NOMO-1 treated with DMSO at 0.1 percent for 48 hours (cell line): ENCODE measurements around the gene ZCCHC13.
"Not testable (repeated sequence)": the region's sequence is repeated elsewhere in the genome, so short reads cannot be mapped to it uniquely, and the experiment has no call there.

Experiments used
- DNase-seq: peaks from one replicate; lab custom pipeline; 2025; ENCODE audit not compliant: unreplicated experiment; lab: John Stamatoyannopoulos, UW

Gene ZCCHC13

GRCh38 chrX:74304016-74304415, at the start of gene ZCCHC13:
Gene ZCCHC13, plus strand, starts transcription at chrX:74304180. Its CDS starts 87 bp downstream, at chrX:74304267.
- DNase-seq = no peak

DNA sequence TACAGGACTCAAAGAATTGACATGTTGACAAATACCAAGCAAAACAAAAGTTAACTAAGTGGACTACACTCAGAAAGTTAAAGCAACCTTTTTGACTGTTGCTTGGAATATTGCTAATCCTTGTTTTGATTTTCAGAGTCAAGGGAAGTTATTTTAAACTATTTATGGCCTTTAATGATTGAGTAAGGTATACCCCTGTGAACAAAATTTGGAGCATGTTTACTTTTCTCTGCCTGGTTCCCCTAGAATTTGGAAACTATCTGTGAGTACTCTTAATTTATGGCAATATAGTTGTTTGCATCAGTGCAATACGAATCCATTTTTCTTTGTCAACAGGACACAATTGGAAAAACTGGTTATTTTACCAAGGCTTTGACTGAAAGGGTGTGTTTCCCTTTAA, 45.9 kb upstream of the ZCCHC13 start:
- DNase-seq = not testable (repeated sequence)

DNA sequence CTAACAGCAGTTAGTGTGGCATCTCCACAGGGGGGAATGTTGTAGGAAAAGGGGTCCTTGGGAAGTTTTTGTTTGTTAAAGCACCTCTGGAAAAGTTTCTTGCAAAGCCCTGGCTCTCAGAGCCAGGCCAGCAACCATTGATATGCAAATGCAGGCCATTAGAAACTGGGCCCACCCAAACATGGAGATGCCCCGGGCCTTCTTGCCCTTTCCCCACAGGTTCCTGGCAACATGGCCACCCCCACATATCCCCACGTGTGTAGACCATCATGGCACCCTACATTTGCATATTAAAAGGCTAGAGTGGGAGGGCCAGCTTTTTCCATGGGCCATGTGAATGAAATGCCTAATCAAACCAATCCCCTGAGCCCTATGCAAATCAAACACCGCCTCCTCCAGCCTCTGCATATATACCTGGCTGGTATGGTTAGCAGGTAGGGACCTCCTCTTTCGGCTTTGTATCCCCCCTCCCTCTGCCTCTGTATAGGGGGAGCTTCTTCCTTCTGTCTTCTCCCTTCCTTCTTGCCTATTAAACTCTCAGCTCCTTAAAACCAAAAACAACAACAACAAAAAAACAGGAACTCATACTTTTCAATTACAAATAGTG, 44.0 kb upstream of the ZCCHC13 start:
- DNase-seq = no peak

DNA sequence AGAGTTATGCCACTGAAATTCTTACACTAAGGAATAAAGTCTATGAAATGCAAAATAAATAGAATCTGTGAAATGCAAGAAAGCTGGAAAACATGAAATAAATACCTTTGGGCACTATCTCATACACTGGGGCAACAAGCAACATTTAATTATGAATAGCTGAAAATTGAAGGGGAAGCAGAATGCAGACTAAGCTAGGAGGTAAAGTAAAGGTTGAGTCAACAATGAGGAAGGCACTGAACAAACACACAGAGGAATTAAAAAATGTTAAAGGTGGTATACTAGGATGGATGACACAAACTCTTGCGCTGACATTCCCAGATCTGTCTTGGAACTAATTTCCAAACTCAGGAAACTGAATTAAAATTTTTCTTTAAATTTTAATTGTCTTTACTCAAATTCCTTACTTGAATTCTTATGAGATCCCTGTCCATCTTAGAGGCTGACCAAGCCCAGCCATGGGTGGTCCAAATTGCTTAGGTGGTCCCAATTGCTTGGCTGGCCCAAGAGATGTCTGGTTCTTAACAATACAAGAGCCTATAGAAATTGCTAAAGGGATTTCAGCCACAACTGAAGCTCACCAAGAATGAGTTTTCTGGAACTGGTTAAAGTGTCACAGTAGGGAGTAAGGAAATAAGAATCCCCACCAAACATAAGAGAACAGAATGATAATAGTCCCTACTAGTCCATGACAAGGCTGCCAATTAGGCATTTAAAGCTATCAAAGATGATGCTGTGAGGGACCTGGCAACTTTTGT, 41.3 kb upstream of the ZCCHC13 start:
- no peak for DNase-seq

- DNase-seq = no peak
Observed at GRCh38 chrX:74270393-74270792, 33.6 kb upstream of the ZCCHC13 start.

GRCh38 chrX:74272230-74272629, 31.8 kb upstream of the ZCCHC13 start:
- no peak for DNase-seq

- DNase-seq = no peak
Observed at GRCh38 chrX:74274516-74274915, 29.5 kb upstream of the ZCCHC13 start.

DNA sequence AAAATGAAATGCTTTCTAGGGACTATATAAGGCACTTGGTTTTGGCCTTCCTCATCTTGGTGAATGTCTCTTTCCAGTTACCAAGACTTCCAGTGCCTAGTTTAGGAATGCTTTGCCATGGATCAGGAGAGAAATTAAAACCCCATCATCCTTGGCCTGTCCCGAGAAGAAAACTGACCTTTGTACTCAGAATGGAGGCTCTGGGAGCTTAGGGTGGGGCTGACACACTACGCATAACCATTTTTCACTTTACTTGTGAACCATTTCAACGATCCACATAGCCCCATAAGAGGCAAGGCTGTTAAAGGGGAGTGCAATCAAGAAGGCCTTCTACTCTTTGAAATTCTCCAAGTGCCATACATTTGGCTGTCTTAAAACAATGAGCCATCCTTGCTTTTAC, 26.7 kb upstream of the ZCCHC13 start:
- no peak for DNase-seq

DNA sequence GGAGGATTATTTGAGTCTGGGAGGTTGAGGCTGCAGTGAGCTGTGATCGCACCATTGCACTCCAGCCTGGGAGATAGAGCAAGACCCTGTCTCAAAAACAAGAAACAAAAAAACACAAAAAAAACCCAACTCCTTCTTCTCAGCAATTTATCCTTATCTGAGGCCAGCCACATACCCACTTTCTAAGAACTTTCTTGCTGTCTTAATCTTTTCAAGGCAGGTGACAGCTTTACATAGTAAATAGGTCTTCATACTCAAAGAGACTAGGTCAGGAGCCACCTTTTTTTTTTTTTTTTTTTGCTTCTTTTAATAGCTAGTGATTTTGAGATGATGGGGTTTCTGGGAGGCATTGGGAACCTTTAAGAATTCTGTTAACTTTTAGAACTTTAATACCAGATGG, 26.1 kb upstream of the ZCCHC13 start:
- DNase-seq = no peak

DNA sequence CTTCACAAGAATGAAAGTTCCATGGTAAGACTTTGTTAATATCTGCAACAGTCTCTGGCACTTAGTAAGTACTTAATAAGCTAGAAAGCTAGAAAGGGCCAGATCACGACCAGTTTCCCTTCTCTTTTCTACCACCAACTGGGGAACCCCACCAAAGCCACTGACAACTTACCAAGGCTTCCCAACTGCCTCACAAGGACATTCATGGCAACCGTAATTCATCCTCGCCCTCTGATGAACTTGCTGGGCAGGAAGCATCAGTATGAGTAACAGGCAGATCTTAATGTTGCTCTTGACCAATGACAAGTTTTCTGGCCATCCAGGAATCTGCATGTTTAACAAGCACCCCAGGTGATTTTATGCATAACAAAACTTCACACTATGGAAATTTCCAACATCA, 23.2 kb upstream of the ZCCHC13 start:
- no peak for DNase-seq

GRCh38 chrX:74284391-74284952, 19.5 kb upstream of the ZCCHC13 start:
- no peak for DNase-seq

DNA sequence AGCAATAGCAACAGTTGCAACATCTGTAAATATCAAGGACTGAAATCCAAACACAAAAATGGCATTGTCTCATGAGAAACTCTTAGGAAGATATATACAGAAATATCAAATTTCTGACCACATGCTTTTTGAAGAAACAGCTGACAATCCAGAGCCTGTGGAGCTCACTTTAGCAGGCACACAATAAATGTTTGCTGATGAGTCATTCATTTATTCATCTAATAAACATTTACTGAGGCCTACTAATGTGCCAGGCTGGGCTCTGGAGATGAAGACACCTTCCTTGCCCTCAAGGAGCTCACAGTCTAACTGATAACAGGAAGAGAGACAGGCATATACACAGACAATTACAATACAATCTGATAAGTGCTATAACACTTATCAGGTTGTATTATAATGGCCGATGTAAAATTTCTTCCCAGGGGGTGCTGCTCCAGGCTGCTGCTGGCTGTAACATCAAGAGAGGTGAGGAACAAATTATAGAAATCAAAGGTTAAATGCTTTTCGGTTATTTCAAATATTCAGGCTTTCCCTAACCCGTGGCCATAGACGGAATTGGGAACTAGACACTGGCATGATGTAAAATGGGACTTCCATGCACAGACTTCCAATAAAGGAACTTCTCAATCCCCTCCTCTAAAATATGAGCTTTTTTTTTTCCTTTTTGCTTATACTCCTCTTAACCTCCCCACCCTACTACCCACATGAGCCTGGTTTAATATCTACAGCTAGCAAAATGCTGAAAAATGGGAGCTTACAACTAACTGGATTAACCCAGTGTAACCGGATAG, 16.8 kb upstream of the ZCCHC13 start:
- no peak for DNase-seq

GRCh38 chrX:74291577-74291963, 12.4 kb upstream of the ZCCHC13 start:
- DNase-seq = no peak

- DNase-seq = peak; percentile 74
Observed at GRCh38 chrX:74291964-74292807, 11.8 kb upstream of the ZCCHC13 start.

GRCh38 chrX:74292808-74293123, 11.2 kb upstream of the ZCCHC13 start:
- no peak for DNase-seq

DNA sequence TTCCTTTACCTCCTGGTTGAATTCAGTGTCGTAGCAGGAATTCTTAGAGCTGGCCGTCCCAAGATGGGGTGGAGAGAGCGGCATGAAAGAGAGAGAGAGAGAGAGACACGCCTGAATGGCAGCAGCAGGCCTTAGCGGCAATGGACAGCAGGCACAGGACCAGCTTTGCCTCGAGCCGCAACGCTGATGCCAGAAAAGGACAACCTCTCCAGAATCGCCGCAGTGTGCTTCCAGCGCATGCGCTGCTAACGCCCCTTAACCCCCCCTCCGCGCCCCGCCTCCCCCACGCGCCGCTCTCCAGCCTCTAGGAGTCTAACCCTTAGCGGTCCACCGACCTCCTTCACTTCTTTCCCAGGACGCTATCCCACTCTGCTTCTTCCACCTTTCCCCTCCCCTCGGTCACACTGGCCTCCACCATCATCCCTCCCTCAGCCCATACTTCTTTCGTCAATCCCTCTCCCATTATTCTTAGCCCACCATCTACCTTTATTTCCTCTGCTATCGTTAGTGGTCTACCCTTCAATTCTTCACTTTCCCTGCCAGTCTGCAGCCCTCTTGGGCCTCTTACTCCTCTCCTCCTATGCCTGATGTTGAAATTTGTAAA, 10.5 kb upstream of the ZCCHC13 start:
- DNase-seq = peak; percentile 46

GRCh38 chrX:74295101-74295500, 8.9 kb upstream of the ZCCHC13 start:
- DNase-seq = no peak

GRCh38 chrX:74297766-74298165, 6.2 kb upstream of the ZCCHC13 start:
- DNase-seq = no peak

- DNase-seq = no peak
Observed at GRCh38 chrX:74300869-74301268, 3.1 kb upstream of the ZCCHC13 start.

- DNase-seq = no peak
Observed at GRCh38 chrX:74318672-74319071, 14.7 kb downstream of the ZCCHC13 start.

DNA sequence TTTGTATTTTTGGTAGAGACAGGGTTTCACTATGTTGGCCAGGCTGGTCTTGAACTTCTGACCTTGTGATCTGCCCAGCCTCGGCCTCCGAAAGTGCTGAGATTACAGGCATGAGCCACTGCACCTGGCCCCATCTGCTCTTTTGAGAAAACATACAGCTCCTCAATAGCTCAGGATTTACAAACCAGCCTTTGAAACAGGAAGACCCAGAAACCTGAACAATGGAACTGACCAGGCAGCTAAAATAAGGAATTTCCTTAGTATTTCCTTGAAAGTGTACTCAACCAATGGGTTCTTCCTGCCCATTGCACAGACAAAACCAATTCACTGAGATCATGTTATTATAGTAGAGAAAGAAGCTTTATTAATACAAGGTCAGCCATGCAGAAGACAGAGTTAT, 15.3 kb downstream of the ZCCHC13 start:
- not testable (repeated sequence) for DNase-seq
